Vagina (tissue), 2 donors: Measurements from ENCODE around the gene KDM2A. TPM values are rescaled to one million over a fixed set of nuclear protein-coding genes. Genes with fewer than 3 reads are reported as not detected.

ENCODE experiments used
- DNase-seq, 2 donors: peaks; one replicate each; pipeline ENCODE4 v3.0.0-alpha.2; 2017; ENCODE audit errors: extremely low spot score in 2 of 2
- H3K27ac ChIP-seq: fragments of 200-600 bp; sonication (generic); one replicate; pipeline ENCODE4 v1.5.1; 2019
- H3K27me3 ChIP-seq: fragments of 200-600 bp; sonication (generic); one replicate; pipeline ENCODE4 v1.5.1; 2019
- H3K36me3 ChIP-seq, 2 donors: fragments of 200-600 bp; sonication (generic); one replicate each; pipeline ENCODE4 v1.5.1; 2017 to 2019
- H3K4me1 ChIP-seq: fragments of 200-600 bp; sonication (generic); one replicate; pipeline ENCODE4 v1.5.1; 2019
- H3K4me3 ChIP-seq, 2 donors: fragments of 200-600 bp; sonication (generic); 1 replicate in 1 of 2; 2 replicates in 1 of 2; pipeline ENCODE4 v1.5.1; 2016 to 2019
- H3K9me3 ChIP-seq: fragments of 200-600 bp; sonication (generic); one replicate; pipeline ENCODE4 v1.5.1; 2019
- POLR2A ChIP-seq, 2 donors: fragments of 450-650 bp; IDR thresholded peaks; one replicate each; pipeline ENCODE4 v1.6.1; 2017; ENCODE audit warnings: antibody characterized with exemption in 2 of 2, mild to moderate bottlenecking in 2 of 2, moderate library complexity in 2 of 2
- POLR2AphosphoS5 ChIP-seq, 2 donors: sonication (generic); formaldehyde crosslinking; IDR thresholded peaks; one replicate each; pipeline ENCODE4 v1.9.0; 2017; ENCODE audit warnings: antibody characterized with exemption in 2 of 2, mild to moderate bottlenecking in 2 of 2, low read depth in 1 of 2; ENCODE audit not compliant: insufficient read depth in 1 of 2
- intact Hi-C: fragments of 100-400 bp; cut with DNase I; formaldehyde crosslinking; loops from one replicate; pipeline ENCODE4 v1.15.1; 2023
- total RNA-seq: library from RNA; depleted of rRNA; stranded (reverse); fragments of >200 nt; gene quantifications from one replicate; pipeline ENCODE4 v1.2.3, GENCODE V29; 2016
- TF ChIP-seq, protein P1 (sequence below), 3 experiments: fragments of 450-650 bp in 2 of 3; fragments of 200-600 bp in 1 of 3; sonication (generic) in 1 of 3; IDR thresholded peaks; one replicate each; pipeline ENCODE4 v1.5.1; 2017 to 2019; ENCODE audit warnings: antibody characterized with exemption in 3 of 3, mild to moderate bottlenecking in 2 of 3, moderate library complexity in 2 of 3

The KDM2A gene
- total RNA-seq, 1 donor from 2014 or later: 51.8 TPM

GRCh38 chr11:67264877-67265632 is 146.0 kb downstream of the KDM2A start:
- intact Hi-C loops: no loop called here
- Histone ChIP-seq H3K27me3 (no peaks in the 10 kb centered on the region), H3K4me1 (peaks cover 80% of the 10 kb centered on the region), H3K36me3 (peaks cover 0 to 11% of the 10 kb centered on the region in 2 donors), H3K27ac (peak overlapping the region; percentile 91), H3K4me3 (no peak overlapping the region), H3K9me3 (no peaks in the 10 kb centered on the region)
- no peak for TF ChIP-seq POLR2AphosphoS5 (IDR thresholded peaks at IDR 0.05; ENCODE audit: insufficient read depth in 1 of 2, low read depth in 1 of 2)
- no peak for TF ChIP-seq POLR2A (IDR thresholded peaks at IDR 0.05)
- TF ChIP-seq, protein P1, sequence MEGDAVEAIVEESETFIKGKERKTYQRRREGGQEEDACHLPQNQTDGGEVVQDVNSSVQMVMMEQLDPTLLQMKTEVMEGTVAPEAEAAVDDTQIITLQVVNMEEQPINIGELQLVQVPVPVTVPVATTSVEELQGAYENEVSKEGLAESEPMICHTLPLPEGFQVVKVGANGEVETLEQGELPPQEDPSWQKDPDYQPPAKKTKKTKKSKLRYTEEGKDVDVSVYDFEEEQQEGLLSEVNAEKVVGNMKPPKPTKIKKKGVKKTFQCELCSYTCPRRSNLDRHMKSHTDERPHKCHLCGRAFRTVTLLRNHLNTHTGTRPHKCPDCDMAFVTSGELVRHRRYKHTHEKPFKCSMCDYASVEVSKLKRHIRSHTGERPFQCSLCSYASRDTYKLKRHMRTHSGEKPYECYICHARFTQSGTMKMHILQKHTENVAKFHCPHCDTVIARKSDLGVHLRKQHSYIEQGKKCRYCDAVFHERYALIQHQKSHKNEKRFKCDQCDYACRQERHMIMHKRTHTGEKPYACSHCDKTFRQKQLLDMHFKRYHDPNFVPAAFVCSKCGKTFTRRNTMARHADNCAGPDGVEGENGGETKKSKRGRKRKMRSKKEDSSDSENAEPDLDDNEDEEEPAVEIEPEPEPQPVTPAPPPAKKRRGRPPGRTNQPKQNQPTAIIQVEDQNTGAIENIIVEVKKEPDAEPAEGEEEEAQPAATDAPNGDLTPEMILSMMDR (IDR thresholded peaks at IDR 0.05): no peak
- no peak for DNase-seq

DNA sequence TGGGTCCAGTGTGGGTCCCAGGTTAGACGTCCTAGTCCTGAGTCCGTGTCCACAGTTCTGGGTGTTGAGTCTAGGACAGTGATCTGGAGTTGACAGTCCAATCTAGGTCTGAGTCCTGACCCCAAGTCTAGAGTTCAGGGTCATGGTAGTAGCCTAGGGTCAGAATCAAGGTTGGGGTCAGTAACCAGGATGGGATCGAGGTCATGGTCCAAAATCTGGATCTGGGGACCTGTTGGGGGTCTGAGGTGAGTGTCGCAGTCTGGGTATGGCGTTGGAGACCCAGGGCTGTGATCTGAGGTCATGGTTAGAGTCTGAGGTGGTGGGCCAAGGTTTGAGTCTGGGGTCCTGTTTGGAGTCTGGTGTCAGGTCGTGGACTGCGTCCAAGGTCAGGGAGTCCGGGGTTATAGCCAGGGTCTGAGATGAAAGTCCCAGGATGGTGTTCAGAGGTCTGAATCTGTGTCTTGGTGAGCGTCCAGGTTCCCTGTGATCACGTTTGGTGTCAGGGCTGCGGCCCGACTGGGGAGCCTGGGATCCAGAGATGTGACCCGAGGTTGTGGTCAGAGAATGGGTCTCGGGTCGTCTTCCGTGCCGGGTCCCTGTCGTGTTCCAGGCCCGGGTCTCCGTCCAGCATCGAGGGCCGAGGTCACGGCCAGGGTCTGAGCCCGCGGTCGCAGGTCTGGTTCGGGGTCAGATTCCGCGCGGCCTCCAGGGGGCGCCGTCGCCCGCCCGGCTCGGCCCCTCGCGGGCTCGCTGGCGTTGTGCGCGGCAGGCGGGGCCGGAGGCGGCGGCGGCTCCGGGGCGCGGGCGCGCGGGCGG is 146.8 kb downstream of the KDM2A start:
- peaks cover 0 to 11% of the 10 kb centered on the region in 2 donors for H3K36me3 ChIP-seq
- H3K4me3 ChIP-seq: peak overlapping the region in 1 of 2 donors; percentile 21
- intact Hi-C loops: loop anchor here (1.0 kb wide), 1 partner anchor 51 kb away; no protein-coding TSS in a partner anchor
- H3K4me1 ChIP-seq: peaks cover 86% of the 10 kb centered on the region
- DNase-seq: no peak
- peak overlapping the region; percentile 91 for H3K27ac ChIP-seq
- no peak for TF ChIP-seq POLR2A (IDR thresholded peaks at IDR 0.05)
- peak in 1 of 2 donors; percentile 40 for TF ChIP-seq POLR2AphosphoS5 (IDR thresholded peaks at IDR 0.05; ENCODE audit: insufficient read depth in 1 of 2, low read depth in 1 of 2)
- TF ChIP-seq, protein P1 (IDR thresholded peaks at IDR 0.05): peak; percentile 62 to 77 (median 73)
- H3K9me3 ChIP-seq: no peaks in the 10 kb centered on the region
- no peaks in the 10 kb centered on the region for H3K27me3 ChIP-seq

DNA sequence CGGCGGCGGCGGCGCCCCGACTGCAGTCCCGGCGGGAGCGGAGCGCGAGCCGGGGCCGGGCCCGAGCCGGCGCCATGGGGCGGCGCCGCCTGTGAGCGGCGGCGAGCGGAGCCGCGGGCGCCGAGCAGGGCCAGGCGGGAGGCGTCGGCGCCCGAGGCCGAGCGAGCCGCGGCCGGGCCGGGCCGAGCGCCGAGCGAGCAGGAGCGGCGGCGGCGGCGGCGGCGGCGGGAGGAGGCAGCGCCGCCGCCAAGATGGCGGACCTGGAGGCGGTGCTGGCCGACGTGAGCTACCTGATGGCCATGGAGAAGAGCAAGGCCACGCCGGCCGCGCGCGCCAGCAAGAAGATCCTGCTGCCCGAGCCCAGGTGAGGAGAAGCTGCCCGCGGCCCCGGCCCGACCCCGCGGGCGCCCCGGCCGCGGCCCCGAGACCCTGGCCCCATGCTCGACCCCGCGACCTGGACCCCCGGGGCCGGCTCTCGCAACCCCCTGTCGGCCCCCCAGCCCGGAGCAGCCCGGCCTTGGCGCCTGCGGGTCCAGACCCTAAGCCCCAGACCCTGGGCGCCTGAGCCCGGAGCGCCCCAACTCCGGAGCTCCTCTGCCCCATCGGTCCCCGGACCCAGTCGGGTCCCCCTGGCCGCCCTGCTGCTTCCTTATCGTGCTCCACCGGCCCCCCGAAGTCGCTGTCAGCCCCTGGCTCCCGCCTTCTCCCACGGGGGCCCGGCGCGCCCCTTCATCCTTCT is 147.6 kb downstream of the KDM2A start, which contains the start of gene GRK2:
Gene GRK2 (plus strand): TSS at position 25 of the 739 bp plus-strand sequence. CDS start 227 bp downstream, at position 252.
- peaks cover 0 to 11% of the 10 kb centered on the region in 2 donors for H3K36me3 ChIP-seq

GRCh38 chr11:67267188-67268080 is 148.4 kb downstream of the KDM2A start:
- TF ChIP-seq POLR2A (IDR thresholded peaks at IDR 0.05): no peak
- Histone ChIP-seq H3K4me1 (peaks cover 86% of the 10 kb centered on the region), H3K27ac (peak overlapping the region; percentile 96), H3K9me3 (no peaks in the 10 kb centered on the region), H3K27me3 (no peaks in the 10 kb centered on the region), H3K36me3 (peaks cover 0 to 11% of the 10 kb centered on the region in 2 donors), H3K4me3 (peak overlapping the region; percentile 60 to 98)
- intact Hi-C loops: no loop called here
- no peak for DNase-seq

More for the DNA sequence above, 147.6 kb downstream of the KDM2A start, which contains the start of gene GRK2:
- TF ChIP-seq, protein P1 (IDR thresholded peaks at IDR 0.05): no peak
- no peak for TF ChIP-seq POLR2AphosphoS5 (IDR thresholded peaks at IDR 0.05; ENCODE audit: insufficient read depth in 1 of 2, low read depth in 1 of 2)
- TF ChIP-seq POLR2A (IDR thresholded peaks at IDR 0.05): no peak
- Histone ChIP-seq H3K27ac (peak within 1 kb of the TSS; percentile 96), H3K27me3 (no peaks in the 10 kb centered on the region), H3K9me3 (no peaks in the 10 kb centered on the region), H3K4me3 (peak within 1 kb of the TSS; percentile 60 to 98), H3K4me1 (peaks cover 86% of the 10 kb centered on the region)
- no peak for DNase-seq
- intact Hi-C loops: loop anchor here (1.0 kb wide), 1 partner anchor 51 kb away; no protein-coding TSS in a partner anchor
